Esophagus squamous epithelium (tissue), 4 donors: ENCODE data around the gene IFT20.

Experiments used
- POLR2A ChIP-seq, 4 donors: fragments of 450-650 bp; IDR thresholded peaks; one replicate each; pipeline ENCODE4 v1.6.1; 2017; ENCODE audit warnings: antibody characterized with exemption in 4 of 4, mild to moderate bottlenecking in 4 of 4, moderate library complexity in 3 of 4
- TF ChIP-seq, protein P1 (sequence below), 6 experiments: fragments of 450-650 bp in 4 of 6; fragments of 200-600 bp in 2 of 6; sonication (generic) in 2 of 6; IDR thresholded peaks; one replicate each; pipeline ENCODE4 v1.5.1; 2016 to 2019; ENCODE audit warnings: antibody characterized with exemption in 6 of 6, mild to moderate bottlenecking in 4 of 6, moderate library complexity in 4 of 6

DNA sequence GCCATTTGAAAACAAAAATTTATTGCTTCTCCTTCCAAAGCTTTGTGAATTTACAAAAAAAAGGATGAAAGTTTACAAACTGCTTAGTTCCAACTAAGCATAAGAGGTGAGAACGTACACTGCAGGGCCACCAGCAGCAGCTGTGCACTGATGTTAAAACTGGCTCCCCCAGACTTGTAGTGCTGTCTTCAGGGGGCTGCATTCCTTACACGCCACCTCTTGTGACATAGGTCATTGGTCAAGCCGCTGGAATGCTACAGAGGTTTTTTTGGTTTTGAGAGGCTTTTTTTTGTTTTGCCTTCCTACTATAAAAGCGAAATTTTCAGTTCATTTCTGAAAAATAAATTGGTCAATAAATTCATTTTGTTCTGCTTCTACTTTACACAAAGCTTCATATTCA, 6.9 kb downstream of the IFT20 start:
- TF ChIP-seq, protein P1, sequence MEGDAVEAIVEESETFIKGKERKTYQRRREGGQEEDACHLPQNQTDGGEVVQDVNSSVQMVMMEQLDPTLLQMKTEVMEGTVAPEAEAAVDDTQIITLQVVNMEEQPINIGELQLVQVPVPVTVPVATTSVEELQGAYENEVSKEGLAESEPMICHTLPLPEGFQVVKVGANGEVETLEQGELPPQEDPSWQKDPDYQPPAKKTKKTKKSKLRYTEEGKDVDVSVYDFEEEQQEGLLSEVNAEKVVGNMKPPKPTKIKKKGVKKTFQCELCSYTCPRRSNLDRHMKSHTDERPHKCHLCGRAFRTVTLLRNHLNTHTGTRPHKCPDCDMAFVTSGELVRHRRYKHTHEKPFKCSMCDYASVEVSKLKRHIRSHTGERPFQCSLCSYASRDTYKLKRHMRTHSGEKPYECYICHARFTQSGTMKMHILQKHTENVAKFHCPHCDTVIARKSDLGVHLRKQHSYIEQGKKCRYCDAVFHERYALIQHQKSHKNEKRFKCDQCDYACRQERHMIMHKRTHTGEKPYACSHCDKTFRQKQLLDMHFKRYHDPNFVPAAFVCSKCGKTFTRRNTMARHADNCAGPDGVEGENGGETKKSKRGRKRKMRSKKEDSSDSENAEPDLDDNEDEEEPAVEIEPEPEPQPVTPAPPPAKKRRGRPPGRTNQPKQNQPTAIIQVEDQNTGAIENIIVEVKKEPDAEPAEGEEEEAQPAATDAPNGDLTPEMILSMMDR (IDR thresholded peaks at IDR 0.05), result no peak
- no peak for TF ChIP-seq POLR2A (IDR thresholded peaks at IDR 0.05)
